ENCODE measurements around the gene CLDN18.

CLDN18 gene

DNA sequence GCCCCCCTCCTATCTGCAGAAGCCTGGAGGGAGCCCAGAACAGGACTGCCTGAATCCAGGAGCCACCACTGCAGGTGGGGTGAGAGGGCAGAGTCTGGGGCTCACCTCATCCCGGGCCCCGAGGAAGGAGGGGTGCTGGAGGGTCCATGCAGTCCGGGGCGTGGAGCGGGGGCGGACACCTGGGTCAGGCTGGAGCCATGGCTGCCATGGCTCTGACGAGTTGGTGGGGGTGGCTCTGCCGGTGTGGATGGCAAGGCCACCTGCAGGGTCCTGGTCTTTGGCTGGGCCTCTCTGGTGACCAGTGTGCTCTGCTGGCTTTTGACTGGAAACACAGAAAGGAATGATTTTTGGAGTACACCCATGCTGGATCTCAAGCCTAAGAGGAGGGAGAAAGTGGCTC lies 58.1 kb downstream of the CLDN18 start:
- no peak for TF ChIP-seq CTCF (IDR thresholded peaks at IDR 0.05; ENCODE audit: low read depth, low read length)
- no peak overlapping the region for H3K4me3 ChIP-seq (ENCODE audit: low read depth, low read length)

GRCh38 chr3:138068579-138069174 lies 58.7 kb downstream of the CLDN18 start:
- H3K4me3 ChIP-seq (ENCODE audit: low read depth, low read length): no peak overlapping the region
- peak; percentile 99 for TF ChIP-seq CTCF (IDR thresholded peaks at IDR 0.05; ENCODE audit: low read depth, low read length)

GRCh38 chr3:138070006-138070405 lies 60.0 kb downstream of the CLDN18 start:
- H3K4me3 ChIP-seq (ENCODE audit: low read depth, low read length): no peak overlapping the region
- TF ChIP-seq CTCF (IDR thresholded peaks at IDR 0.05; ENCODE audit: low read depth, low read length): no peak

DNA sequence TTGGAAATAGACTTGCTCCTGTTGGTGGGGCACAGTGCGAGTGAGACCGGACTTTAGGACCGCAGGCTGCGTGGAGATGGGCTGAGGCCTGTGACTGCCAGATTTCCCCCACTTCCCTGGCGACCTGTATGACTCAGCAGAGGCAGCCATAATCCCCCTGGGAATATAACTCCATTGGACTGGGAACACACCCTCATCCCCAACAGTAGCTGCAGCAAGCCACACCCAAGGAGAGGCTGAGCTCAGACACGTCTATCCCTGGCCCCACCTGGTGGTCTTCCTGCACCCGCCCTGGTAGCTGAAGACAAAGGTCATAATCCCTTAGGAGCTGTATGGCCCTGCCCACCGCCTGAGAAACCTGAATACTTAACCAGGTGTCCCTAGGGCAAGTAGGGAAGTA lies 62.8 kb downstream of the CLDN18 start:
- H3K4me3 ChIP-seq (ENCODE audit: low read depth, low read length): no peak overlapping the region
- TF ChIP-seq CTCF (IDR thresholded peaks at IDR 0.05; ENCODE audit: low read depth, low read length): no peak

GRCh38 chr3:138078096-138078495 lies 68.1 kb downstream of the CLDN18 start:
- H3K4me3 ChIP-seq (ENCODE audit: low read depth, low read length): no peak overlapping the region
- TF ChIP-seq CTCF (IDR thresholded peaks at IDR 0.05; ENCODE audit: low read depth, low read length): no peak

DNA sequence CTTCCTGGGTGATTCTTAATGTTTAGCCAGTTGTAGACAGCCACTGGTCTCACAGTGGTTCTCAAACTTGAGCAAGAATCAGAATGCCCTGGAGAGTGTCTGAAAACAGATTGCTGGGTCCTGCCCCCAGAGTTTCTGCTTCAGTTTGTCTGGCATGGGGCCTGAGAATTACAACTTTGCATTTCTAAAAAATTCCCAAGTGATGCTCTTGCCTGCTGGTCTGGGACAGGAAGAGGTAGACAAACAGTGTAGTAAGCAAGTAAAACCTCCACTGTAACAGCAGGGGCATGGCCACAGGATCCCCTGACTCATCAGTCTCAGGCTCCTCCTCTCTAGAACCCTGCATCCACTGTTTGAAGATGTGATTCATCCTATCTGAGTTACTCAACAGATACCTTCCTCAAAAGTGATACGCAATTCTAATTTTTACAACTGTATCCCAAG lies 69.0 kb downstream of the CLDN18 start:
- H3K4me3 ChIP-seq (ENCODE audit: low read depth, low read length): no peak overlapping the region
- no peak for TF ChIP-seq CTCF (IDR thresholded peaks at IDR 0.05; ENCODE audit: low read depth, low read length)

DNA sequence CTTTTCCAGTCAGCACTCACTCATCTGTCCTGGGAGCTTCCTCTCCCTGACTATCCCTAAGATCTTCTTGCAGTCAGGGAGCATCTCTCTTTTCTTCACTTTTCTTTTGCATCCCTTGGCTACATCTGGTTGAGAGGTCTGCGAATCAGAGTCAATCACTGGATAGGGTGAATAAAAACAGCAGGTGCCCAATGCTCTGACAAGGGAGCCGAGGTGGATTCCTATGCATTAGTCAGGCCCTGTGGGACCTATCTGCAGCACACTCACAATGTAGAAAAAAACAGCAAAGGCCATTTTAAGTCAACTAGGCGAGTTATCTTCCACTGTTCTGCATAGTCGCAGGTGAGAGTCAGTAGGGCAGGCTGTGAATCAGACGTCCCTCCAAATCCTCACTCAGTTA lies 69.9 kb downstream of the CLDN18 start:
- H3K4me3 ChIP-seq (ENCODE audit: low read depth, low read length): no peak overlapping the region
- TF ChIP-seq CTCF (IDR thresholded peaks at IDR 0.05; ENCODE audit: low read depth, low read length): no peak

Measured in WI38 (cell line).